ENCODE results near the gene HAUS1.
"Not testable (repeated sequence)": the region's sequence is repeated elsewhere in the genome, so short reads cannot be mapped to it uniquely, and the experiment has no call there.

The HAUS1 gene

DNA sequence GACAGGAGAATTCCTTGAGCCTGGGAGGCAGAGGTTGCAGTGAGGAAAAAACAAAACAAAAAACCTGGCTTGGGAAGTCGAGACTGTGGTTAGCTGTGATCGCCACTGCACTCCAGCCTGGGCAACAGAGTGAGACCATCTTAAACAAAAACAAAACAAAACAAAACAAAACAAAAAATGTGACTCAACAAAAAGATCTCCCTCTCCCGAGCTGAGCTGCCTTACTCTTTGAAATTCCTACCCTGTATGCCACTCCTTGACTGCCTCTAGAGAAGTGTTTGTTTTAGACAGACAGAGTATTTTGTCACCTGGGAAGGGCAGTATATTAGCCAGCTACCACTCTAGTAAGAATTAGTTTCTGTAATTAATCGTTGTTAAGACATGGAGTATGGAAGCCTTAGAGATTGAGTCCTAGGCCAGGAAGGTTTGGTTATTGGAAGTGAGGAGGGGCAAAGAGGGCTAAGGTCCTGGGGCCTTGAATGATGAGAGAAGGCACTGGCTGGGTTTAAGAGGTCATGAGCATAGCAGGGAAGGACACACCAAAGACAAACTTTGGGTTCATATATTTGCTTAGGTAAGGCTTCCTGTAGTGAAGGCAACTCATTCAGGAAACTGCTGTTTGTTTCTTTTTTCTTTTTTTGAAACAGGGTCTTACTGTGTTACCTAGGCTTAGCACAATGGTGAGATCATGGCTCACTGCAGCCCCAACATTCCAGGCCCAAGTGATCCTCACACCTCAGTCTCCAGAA is 56.0 kb downstream of the HAUS1 start:
- DNase-seq: no peak

DNA sequence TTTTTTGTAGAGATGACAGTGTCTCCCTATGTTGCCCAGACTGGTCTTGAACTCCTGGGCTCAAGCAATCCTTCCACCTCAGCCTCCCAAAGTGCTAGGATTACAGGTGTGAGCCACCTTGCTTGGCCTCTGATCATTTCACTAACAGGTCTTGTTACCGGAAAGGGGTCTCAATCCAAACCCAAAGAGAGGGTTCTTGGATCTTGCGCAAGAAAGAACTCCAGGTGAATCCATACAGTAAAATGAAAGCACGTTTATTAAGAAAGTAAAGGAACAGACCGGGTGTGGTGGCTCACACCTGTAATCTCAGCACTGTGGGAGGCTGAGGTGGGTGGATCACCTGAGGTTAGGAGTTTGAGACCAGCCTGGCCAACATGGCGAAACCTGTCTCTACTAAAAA is 56.7 kb downstream of the HAUS1 start:
- DNase-seq: not testable (repeated sequence)

GRCh38 chr18:46161703-46162396 is 57.7 kb downstream of the HAUS1 start:
- no peak for DNase-seq

GRCh38 chr18:46163091-46163490 is 58.9 kb downstream of the HAUS1 start:
- no peak for DNase-seq

DNA sequence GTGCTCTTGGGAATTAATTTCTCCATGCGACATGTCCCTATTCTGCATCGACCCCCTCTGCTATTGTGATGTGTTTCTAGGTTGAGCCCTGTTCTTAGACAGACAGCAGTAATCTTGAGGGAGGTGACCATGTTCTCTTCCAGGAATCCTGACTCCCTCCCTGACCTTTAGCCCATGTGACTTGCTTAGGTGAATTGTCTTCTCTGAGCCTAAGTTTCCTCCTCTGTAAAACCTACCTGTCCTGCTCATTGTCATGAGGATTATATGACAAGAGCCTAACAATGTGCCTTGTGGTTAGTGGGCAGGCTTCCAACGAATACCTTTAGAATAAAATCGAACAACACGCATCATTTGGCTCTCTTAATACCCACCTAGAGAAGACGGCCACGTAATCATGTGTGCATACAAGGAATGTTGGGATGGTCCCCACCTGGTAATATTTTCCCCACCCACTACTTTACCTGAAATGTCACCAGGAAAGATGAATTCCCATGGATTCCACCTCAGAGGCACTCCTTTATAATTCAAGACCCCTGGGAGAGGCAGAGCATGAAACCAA is 59.8 kb downstream of the HAUS1 start:
- no peak for DNase-seq

DNA sequence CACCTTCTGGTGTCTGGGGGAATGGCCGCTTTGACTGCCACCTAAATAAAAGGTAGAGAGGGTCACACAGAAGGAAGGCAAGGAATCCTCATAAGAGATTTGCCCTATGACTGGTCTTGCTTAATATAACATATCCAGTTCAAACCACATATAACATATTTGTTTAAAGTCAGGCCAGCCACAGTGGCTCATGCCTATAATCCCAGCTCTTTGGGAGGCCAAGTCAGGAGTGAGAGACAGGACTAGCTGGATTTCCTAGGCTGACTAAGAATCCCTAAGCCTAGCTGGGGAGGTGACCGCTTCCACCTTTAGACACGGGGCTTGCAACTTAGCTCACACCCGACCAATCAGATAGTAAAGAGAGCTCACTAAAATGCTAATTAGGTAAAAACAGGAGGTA is 60.3 kb downstream of the HAUS1 start:
- DNase-seq: not testable (repeated sequence)

GRCh38 chr18:46164920-46165319 is 60.7 kb downstream of the HAUS1 start:
- DNase-seq: no peak

DNA sequence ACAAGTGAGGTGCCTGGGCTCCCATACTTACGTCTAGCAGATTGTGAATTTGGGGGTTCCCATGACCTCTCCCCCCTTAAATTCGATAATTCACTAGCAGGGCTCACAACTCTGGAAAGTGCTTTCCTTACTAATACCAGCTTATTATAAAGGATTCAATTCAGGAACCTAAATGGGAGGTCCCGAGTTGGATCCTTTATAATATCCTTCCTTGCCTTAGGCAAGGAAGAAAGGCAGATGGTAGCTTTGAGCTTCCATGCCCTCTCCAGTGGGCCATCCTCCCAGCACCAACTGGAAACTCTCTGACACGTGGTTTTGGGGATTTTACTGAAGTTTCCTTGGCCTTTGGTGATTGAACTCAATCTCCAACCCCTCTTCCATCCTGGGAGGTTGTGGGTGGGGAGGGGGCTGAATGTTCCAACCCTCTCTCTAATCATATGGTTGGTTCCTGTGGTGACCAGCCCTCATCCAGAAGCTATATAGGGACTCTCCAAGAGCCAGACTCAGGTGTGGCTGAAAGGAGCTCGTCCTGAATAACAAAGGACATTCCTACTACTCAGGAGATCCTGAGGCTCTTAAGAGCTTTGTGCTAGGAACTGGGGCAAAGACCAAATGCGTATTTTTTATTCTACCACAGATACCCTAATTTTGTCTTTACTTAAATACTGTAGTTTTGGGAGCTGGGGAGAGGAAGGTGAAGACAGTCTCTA is 62.2 kb downstream of the HAUS1 start:
- DNase-seq: no peak

- no peak for DNase-seq
Measured at GRCh38 chr18:46167971-46168370, 63.8 kb downstream of the HAUS1 start.

GRCh38 chr18:46169464-46169941 is 65.3 kb downstream of the HAUS1 start:
- no peak for DNase-seq

DNA sequence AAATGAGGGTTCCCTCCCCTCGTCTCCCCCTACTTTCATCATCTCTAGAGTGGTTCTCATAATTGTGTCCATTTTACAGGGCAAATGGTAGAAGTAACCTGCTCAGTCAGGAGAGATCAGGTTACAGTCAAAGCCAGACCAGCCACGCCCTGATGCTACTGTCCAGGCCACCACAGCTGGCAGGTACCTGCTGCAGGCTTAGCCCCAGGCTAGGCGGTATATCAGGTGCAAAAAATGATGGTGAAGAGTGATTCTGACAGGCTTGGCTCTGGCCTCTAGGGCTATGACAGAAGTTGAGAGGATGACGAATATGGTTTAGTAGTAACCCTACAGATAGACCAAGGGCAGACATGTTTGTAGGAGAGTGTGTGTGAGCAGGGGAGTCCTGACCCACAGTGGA is 67.1 kb downstream of the HAUS1 start:
- DNase-seq: no peak

DNA sequence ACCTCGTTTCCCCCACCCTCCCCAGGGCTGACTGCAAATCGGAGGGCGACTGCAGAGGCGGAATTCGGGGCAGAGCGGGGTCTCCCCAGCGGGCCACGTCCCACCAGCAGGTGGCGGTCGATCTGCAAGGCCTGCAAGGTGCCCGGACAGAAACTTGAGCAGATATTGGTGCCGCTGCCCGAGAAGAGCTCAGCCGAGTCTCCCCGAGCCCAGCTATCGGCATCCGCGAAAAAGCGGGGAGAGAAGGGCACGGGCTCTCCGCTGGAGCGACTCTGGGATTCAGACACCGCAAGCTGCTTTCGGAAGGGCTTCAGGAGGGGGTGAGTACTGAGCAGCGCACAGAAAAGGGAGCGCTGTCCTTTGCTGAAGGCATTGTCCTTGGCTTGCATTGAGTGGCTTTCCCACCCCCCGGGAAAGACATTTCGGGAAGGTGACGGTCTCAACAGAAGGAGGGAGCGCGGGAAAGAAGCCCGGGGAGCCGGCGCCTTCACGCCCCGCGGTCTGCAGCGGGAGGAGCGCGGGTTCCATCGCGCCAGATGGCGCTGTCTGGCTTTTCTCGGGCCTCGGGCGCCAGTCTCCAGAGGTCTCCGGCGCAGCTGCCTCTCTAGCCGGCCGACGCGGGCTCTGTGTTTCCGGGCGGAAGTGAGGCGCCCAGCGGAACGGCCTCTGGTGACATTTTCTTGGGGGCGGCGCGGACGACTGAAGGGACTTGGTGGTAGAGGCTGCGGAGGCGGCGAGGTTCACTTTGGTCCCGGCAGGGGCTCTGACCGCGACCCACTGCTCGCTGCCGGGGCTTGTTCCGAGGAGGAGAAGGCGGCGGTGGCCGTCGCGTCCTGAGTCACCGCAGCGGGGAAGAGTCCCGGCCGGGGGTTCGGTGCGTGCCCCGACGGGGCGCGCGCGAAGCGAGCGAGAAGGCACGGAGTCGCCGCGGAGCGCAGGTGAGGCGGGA is 69.5 kb downstream of the HAUS1 start:
- peak; percentile 64 for DNase-seq

GRCh38 chr18:46174342-46175041 is 70.3 kb downstream of the HAUS1 start:
- DNase-seq: no peak

DNA sequence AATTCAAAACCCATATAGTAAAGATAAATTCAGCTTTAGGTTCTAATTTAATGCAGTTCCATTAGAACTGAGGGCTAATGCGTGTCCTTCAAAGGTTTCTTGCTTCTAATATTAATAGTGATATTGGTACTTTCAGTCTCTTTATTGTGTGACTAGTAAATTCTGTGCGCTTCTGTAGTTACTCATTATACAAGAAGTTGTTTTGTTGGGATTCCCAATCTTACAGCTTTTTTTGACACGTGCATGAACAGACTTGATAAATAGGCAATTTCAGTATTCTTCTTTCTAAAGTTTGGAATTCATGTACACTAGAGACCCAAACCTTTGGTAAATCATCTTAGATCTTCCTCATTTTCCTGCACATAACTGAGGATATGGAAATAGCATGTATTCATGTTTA is 71.8 kb downstream of the HAUS1 start:
- no peak for DNase-seq
